GM12878 (cell line): ENCODE data around the gene NEO1. TPM values are rescaled to one million over a fixed set of nuclear protein-coding genes. Genes with fewer than 3 reads are reported as not detected.

Source experiments
- ATAC-seq: fragments of 200-7000 bp; cut with Tn5 transposase; 3 replicates; pipeline ENCODE4 v1.9.1; 2020; ENCODE audit warnings: mild to moderate bottlenecking, moderate library complexity
- BruUV-seq: library from RNA; stranded (reverse); fragments of 400-500 nt; replicated peaks from 2 replicates; lab custom pipeline; 2021; lab: Mats Ljungman, UMichigan
- CTCF ChIA-PET: fragments of 300-600 bp; sonication (Branson Sonifier 250); formaldehyde crosslinking; extraction: SDS; loops from one replicate; lab custom pipeline; 2021; ENCODE audit warnings: inconsistent platforms; lab: Yijun Ruan, JAX
- POLR2A ChIA-PET: fragments of 350-600 bp; formaldehyde crosslinking; extraction: SDS; loops from one replicate; lab custom pipeline; 2021; ENCODE audit warnings: inconsistent platforms; lab: Charles Lee
- RAD21 ChIA-PET: fragments of 300-600 bp; sonication (Branson Sonifier 250); formaldehyde crosslinking; loops from one replicate; lab custom pipeline; 2023; ENCODE audit warnings: antibody characterized with exemption; ENCODE audit not compliant: unreplicated experiment; lab: Charles Lee
- SMC1A ChIA-PET: fragments of 300-600 bp; sonication (Branson Sonifier 250); formaldehyde crosslinking; loops from one replicate; lab custom pipeline; 2023; ENCODE audit not compliant: unreplicated experiment, uncharacterized antibody; lab: Charles Lee
- DNase-seq: peaks from one replicate; pipeline ENCODE4 v3.0.0-alpha.2; 2011; ENCODE audit warnings: low read depth, low spot score
- FAIRE-seq: peaks from 3 replicates; lab custom pipeline; 2011; peaks lifted over from hg19 to GRCh38; lab: Jason Lieb, UNC
- H2AFZ ChIP-seq: 2 replicates; pipeline ENCODE4 v1.6.0; 2011; ENCODE audit warnings: low read depth, low read length, control low read depth; ENCODE audit not compliant: control insufficient read depth
- H3K27ac ChIP-seq: 2 replicates; pipeline ENCODE4 v1.5.1; 2011; ENCODE audit warnings: control low read depth; ENCODE audit not compliant: control insufficient read depth, insufficient read depth
- H3K27me3 ChIP-seq, 2 experiments: replicated peaks in 1 of 2; 2 replicates each; pipeline versions ENCODE4 v1.6.0 to v1.6.1; 2011; ENCODE audit warnings: low read length in 1 of 2; ENCODE audit not compliant: control insufficient read depth in 2 of 2, insufficient read depth in 2 of 2
- H3K36me3 ChIP-seq, 2 experiments: 2 replicates each; pipeline ENCODE4 v1.5.1; 2011; ENCODE audit warnings: low read length in 1 of 2; ENCODE audit not compliant: control insufficient read depth in 2 of 2, insufficient read depth in 2 of 2
- H3K4me1 ChIP-seq: 2 replicates; pipeline ENCODE4 v1.6.1; 2011; ENCODE audit warnings: mild to moderate bottlenecking, low read length, moderate library complexity, mixed read lengths; ENCODE audit not compliant: control insufficient read depth, insufficient read depth
- H3K4me2 ChIP-seq: 2 replicates; pipeline ENCODE4 v1.6.0; 2011; ENCODE audit warnings: control low read depth; ENCODE audit not compliant: control insufficient read depth, insufficient read depth
- H3K4me3 ChIP-seq: fragments of 200-600 bp; sonication (generic); 2 replicates; pipeline ENCODE4 v1.5.1; 2016
- H3K79me2 ChIP-seq: 2 replicates; pipeline ENCODE4 v1.6.0; 2011; ENCODE audit warnings: low read length; ENCODE audit not compliant: control insufficient read depth, insufficient read depth
- H3K9ac ChIP-seq: 2 replicates; pipeline ENCODE4 v1.8.0; 2011; ENCODE audit warnings: low read length, control low read depth, mixed read lengths; ENCODE audit not compliant: control insufficient read depth, insufficient read depth
- H3K9me3 ChIP-seq: replicated peaks from 3 replicates; pipeline ENCODE4 v1.5.1; 2011; ENCODE audit warnings: mild to moderate bottlenecking, low read length; ENCODE audit not compliant: control insufficient read depth, insufficient read depth
- H4K20me1 ChIP-seq: 2 replicates; pipeline ENCODE4 v1.6.0; 2011; ENCODE audit not compliant: control insufficient read depth, insufficient read depth
- ASH2L ChIP-seq: fragments of 300-600, 200-600 bp; sonication (generic); IDR thresholded peaks from 2 replicates; pipeline ENCODE4 v1.6.1; 2017; ENCODE audit warnings: low read depth, mild to moderate bottlenecking, borderline replicate concordance
- ATF7 ChIP-seq: fragments of 450-650 bp; IDR thresholded peaks from 2 replicates; pipeline ENCODE4 v1.6.1; 2016; ENCODE audit warnings: low read depth, mild to moderate bottlenecking
- BHLHE40 ChIP-seq, 2 experiments: fragments of 450-650 bp in 1 of 2; IDR thresholded peaks; 2 replicates each; pipeline ENCODE4 v1.6.1; 2011 to 2017; ENCODE audit warnings: low read depth in 2 of 2, borderline replicate concordance in 1 of 2, improper control_type of control experiment in 1 of 2, low read length in 1 of 2, mild to moderate bottlenecking in 1 of 2
- FOS ChIP-seq: IDR thresholded peaks from 3 replicates; pipeline ENCODE4 v1.6.1; 2011; ENCODE audit warnings: borderline replicate concordance; ENCODE audit not compliant: insufficient read length; ENCODE audit errors: extremely low read depth
- GATAD2B ChIP-seq: fragments of 450-650 bp; conservative IDR thresholded peaks from 2 replicates; pipeline ENCODE4 v1.6.1; 2017; ENCODE audit warnings: low read depth, mild to moderate bottlenecking, moderate library complexity
- IKZF1 ChIP-seq: fragments of 450-650 bp; conservative IDR thresholded peaks from 2 replicates; pipeline ENCODE4 v1.6.1; 2017; ENCODE audit warnings: antibody characterized with exemption, mild to moderate bottlenecking
- NBN ChIP-seq: fragments of 450-650 bp; IDR thresholded peaks from 2 replicates; pipeline ENCODE4 v1.6.1; 2016
- RAD21 ChIP-seq: IDR thresholded peaks from 2 replicates; pipeline ENCODE4 v1.6.1; 2011; ENCODE audit warnings: mild to moderate bottlenecking, low read depth, low read length, moderate library complexity; ENCODE audit not compliant: insufficient read depth
- TAF1 ChIP-seq: IDR thresholded peaks from 2 replicates; pipeline ENCODE4 v1.6.1; 2011; ENCODE audit warnings: mild to moderate bottlenecking, low read depth, low read length, borderline replicate concordance
- TBL1XR1 ChIP-seq: IDR thresholded peaks from 2 replicates; pipeline ENCODE4 v1.6.1; 2012; ENCODE audit warnings: low read depth, low read length, improper control_type of control experiment
- TCF12 ChIP-seq: IDR thresholded peaks from 2 replicates; pipeline ENCODE4 v1.6.1; 2011; ENCODE audit warnings: low read depth, mild to moderate bottlenecking, low read length
- TCF3 ChIP-seq: IDR thresholded peaks from 2 replicates; pipeline ENCODE4 v1.6.1; 2012; ENCODE audit warnings: low read depth, mild to moderate bottlenecking, low read length, borderline replicate concordance; ENCODE audit not compliant: insufficient read depth
- ZNF217 ChIP-seq: fragments of 450-650 bp; IDR thresholded peaks from 2 replicates; pipeline ENCODE4 v1.6.1; 2017; ENCODE audit warnings: antibody characterized with exemption, mild to moderate bottlenecking
- WGBS: methylation state at CpG from one replicate; pipeline ENCODE4 v1.1.6; 2016; ENCODE audit warnings: low lambda C conversion rate; ENCODE audit not compliant: insufficient replicate concordance, insufficient coverage; ENCODE audit errors: missing lambda C conversion rate; 5-methylcytosine and 5-hydroxymethylcytosine counted together
- in situ Hi-C: fragments of 300-500 bp; cut with MboI; formaldehyde crosslinking; loops from 9 replicates; pipeline ENCODE4 v1.14.3; 2018; ENCODE audit warnings: mixed read lengths
- intact Hi-C: fragments of 100-400 bp; cut with micrococcal nuclease; formaldehyde crosslinking; loops from one replicate; pipeline ENCODE4 v1.14.2; 2022; ENCODE audit not compliant: unreplicated experiment
- polyA plus RNA-seq, 11 experiments: library from polyadenylated mRNA; depleted of rRNA in 4 of 11; unstranded in 6 of 11; stranded (reverse) in 5 of 11; fragments of >200 nt; fragmentation: Nextera tagmentation in 4 of 11; fragmentation: Illumina TruSeq in 1 of 11; extraction: Ambion mirVana in 4 of 11; extraction: Trizol in 1 of 11; gene quantifications; 1 replicate in 1 of 11; 2 replicates in 10 of 11; pipeline versions ENCODE4 v1.2.1 to v1.2.3, GENCODE V29; 2011 to 2016; ENCODE audit warnings: inconsistent platforms in 2 of 11, missing spikeins in 2 of 11, low read depth in 1 of 11
- total RNA-seq, 4 experiments: library from RNA; depleted of rRNA in 3 of 4; stranded (reverse); fragments of >200 nt in 3 of 4; fragmentation: Illumina TruSeq in 1 of 4; extraction: Trizol in 1 of 4; gene quantifications; 2 replicates each; pipeline versions ENCODE4 v1.2.1 to v1.2.3, GENCODE V29; 2013 to 2021
- TF ChIP-seq, protein P1 (sequence below): fragments of 450-650 bp; IDR thresholded peaks from 2 replicates; pipeline ENCODE4 v1.6.1; 2018; ENCODE audit warnings: mild to moderate bottlenecking, low read depth, moderate library complexity; ENCODE audit not compliant: partially characterized antibody
- TF ChIP-seq, protein P2 (sequence below): IDR thresholded peaks from 2 replicates; pipeline ENCODE4 v1.6.1; 2012; ENCODE audit warnings: mild to moderate bottlenecking, low read depth, low read length
- TF ChIP-seq, protein P3 (sequence below): fragments of 450-650 bp; IDR thresholded peaks from 2 replicates; pipeline ENCODE4 v1.6.1; 2014; ENCODE audit warnings: mild to moderate bottlenecking

Gene NEO1
- total and polyA plus RNA-seq, 10 of the 15 experiments (the other 5 are each of a cell fraction or from before 2014, with no cell fraction given): 0.03 to 2.0 (median 0.32) TPM

DNA sequence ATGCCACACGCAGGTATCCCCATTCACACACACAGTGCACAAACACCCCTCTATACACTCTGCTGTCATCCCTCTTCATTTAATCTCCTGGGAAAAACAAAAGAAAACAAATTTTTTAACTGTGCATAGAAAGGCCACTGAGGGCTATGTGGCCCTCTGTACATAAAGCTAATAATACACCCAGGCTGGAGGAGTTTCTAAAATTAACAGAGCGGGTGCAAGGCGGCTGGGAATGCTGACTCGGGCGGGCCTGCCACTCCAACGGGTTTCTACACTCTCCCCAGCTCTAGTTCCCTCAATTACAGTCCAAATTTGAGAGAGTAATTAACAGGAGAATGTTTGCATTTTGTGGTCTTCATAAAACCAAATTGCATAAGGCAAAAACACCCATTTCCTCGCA is 293.4 kb downstream of the NEO1 start (continued):
- TF ChIP-seq IKZF1 (no peak), RAD21 (no peak), FOS (no peak), GATAD2B (no peak)
- TF ChIP-seq, protein P1, sequence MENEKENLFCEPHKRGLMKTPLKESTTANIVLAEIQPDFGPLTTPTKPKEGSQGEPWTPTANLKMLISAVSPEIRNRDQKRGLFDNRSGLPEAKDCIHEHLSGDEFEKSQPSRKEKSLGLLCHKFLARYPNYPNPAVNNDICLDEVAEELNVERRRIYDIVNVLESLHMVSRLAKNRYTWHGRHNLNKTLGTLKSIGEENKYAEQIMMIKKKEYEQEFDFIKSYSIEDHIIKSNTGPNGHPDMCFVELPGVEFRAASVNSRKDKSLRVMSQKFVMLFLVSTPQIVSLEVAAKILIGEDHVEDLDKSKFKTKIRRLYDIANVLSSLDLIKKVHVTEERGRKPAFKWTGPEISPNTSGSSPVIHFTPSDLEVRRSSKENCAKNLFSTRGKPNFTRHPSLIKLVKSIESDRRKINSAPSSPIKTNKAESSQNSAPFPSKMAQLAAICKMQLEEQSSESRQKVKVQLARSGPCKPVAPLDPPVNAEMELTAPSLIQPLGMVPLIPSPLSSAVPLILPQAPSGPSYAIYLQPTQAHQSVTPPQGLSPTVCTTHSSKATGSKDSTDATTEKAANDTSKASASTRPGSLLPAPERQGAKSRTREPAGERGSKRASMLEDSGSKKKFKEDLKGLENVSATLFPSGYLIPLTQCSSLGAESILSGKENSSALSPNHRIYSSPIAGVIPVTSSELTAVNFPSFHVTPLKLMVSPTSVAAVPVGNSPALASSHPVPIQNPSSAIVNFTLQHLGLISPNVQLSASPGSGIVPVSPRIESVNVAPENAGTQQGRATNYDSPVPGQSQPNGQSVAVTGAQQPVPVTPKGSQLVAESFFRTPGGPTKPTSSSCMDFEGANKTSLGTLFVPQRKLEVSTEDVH: no peak
- TF ChIP-seq, all 136 proteins: peak for 0

DNA sequence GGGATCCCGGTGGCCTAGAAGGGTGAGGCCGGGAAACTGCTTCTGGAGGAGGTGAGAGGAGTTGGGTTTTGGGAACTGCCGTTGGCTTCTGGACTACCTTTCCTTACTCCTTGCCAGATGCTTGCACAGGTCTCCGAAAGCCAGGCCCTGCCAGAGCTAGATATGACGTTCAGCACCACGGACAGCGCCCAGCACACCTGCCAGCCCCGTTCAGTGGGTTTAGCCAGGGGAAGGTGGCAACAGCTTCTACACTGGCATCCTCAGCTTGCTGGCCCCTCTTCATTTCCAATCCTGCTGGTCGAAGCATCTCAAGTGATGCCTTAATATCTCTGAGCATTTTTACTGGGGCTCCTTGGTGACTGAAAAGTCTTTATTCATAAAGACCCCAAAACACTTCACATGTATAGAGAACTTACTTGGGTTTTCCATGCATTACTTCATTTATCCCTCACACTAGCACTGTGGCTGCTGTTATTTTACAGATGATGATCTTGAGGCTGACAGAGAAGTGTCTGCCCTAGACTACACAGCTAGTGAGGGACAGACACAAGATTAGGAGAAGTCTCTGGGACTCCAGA is 294.6 kb downstream of the NEO1 start:
- TF ChIP-seq ZNF217: no peak
- no peak for TF ChIP-seq ATF7
- TF ChIP-seq NBN: no peak
- TF ChIP-seq, protein P2, sequence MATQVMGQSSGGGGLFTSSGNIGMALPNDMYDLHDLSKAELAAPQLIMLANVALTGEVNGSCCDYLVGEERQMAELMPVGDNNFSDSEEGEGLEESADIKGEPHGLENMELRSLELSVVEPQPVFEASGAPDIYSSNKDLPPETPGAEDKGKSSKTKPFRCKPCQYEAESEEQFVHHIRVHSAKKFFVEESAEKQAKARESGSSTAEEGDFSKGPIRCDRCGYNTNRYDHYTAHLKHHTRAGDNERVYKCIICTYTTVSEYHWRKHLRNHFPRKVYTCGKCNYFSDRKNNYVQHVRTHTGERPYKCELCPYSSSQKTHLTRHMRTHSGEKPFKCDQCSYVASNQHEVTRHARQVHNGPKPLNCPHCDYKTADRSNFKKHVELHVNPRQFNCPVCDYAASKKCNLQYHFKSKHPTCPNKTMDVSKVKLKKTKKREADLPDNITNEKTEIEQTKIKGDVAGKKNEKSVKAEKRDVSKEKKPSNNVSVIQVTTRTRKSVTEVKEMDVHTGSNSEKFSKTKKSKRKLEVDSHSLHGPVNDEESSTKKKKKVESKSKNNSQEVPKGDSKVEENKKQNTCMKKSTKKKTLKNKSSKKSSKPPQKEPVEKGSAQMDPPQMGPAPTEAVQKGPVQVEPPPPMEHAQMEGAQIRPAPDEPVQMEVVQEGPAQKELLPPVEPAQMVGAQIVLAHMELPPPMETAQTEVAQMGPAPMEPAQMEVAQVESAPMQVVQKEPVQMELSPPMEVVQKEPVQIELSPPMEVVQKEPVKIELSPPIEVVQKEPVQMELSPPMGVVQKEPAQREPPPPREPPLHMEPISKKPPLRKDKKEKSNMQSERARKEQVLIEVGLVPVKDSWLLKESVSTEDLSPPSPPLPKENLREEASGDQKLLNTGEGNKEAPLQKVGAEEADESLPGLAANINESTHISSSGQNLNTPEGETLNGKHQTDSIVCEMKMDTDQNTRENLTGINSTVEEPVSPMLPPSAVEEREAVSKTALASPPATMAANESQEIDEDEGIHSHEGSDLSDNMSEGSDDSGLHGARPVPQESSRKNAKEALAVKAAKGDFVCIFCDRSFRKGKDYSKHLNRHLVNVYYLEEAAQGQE: peak; percentile 98
- TF ChIP-seq TCF12: peak; percentile 84; the same call in 1 of the 2 replicates
- TF ChIP-seq ASH2L: no peak
- TF ChIP-seq, protein P3, sequence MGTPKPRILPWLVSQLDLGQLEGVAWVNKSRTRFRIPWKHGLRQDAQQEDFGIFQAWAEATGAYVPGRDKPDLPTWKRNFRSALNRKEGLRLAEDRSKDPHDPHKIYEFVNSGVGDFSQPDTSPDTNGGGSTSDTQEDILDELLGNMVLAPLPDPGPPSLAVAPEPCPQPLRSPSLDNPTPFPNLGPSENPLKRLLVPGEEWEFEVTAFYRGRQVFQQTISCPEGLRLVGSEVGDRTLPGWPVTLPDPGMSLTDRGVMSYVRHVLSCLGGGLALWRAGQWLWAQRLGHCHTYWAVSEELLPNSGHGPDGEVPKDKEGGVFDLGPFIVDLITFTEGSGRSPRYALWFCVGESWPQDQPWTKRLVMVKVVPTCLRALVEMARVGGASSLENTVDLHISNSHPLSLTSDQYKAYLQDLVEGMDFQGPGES: no peak
- TF ChIP-seq TBL1XR1: no peak
- TF ChIP-seq TCF3: peak; percentile 88
- no peak for TF ChIP-seq TAF1
- no peak for TF ChIP-seq GATAD2B
- TF ChIP-seq BHLHE40 (IDR thresholded peaks at IDR 0.05; ENCODE audit: borderline replicate concordance in 1 of 2, low read depth in 2 of 2, low read length in 1 of 2): peak in 1 of 2 experiments; percentile 22; a peak in 1 of 4 replicates
- TF ChIP-seq, all 136 proteins: peak for 4
- DNase-seq: no peak
- no peaks in the 10 kb centered on the region for H3K9me3 ChIP-seq
- intact Hi-C loops (no loop called here), in situ Hi-C loops (no loop called here)
- no peak overlapping the region for H3K4me2 ChIP-seq
- no peak overlapping the region for H3K27ac ChIP-seq
- H3K27me3 ChIP-seq: no peaks in the 10 kb centered on the region
- ATAC-seq: peak; percentile 79
- ChIA-PET SMC1A (interaction anchor here (1.4 kb wide), 1 partner anchor 50 kb away, joined by 3 read pairs; no protein-coding TSS in a partner anchor), CTCF (no interaction called here), POLR2A (no interaction called here), RAD21 (no interaction called here)
- no peak overlapping the region for H2AFZ ChIP-seq
- no peaks in the 10 kb centered on the region for H3K36me3 ChIP-seq
- H3K9ac ChIP-seq: no peak overlapping the region
- no TSS peak for BruUV-seq
- no peak overlapping the region for H3K4me3 ChIP-seq
- peak; percentile 13 for FAIRE-seq
- H4K20me1 ChIP-seq: no peaks in the 10 kb centered on the region; the same call in none of the 2 replicates
- H3K4me1 ChIP-seq: no peaks in the 10 kb centered on the region
- WGBS: 11% methylated on average over 9 of the region's 9 CpGs
- no peaks in the 10 kb centered on the region for H3K79me2 ChIP-seq
